ENCODE measurements around the gene KLF9.

- TF ChIP-seq CTCF (IDR thresholded peaks at IDR 0.05) (no peak), ZFX (IDR thresholded peaks at IDR 0.05; ENCODE audit: borderline replicate concordance) (no peak)
Observed at GRCh38 chr9:70402213-70402612, 12.2 kb downstream of the KLF9 start.
